ENCODE measurements around the gene SUB1.

Gene SUB1

GRCh38 chr5:32541241-32541640, 44.1 kb upstream of the SUB1 start:
- H3K27ac ChIP-seq (ENCODE audit: poor library complexity, severe bottlenecking): no peak overlapping the region
- H3K4me3 ChIP-seq (ENCODE audit: severe bottlenecking): no peak overlapping the region
- H3K27me3 ChIP-seq (ENCODE audit: insufficient read depth, poor library complexity, severe bottlenecking): no peaks in the 10 kb centered on the region
- H3K9me3 ChIP-seq (ENCODE audit: severe bottlenecking): no peaks in the 10 kb centered on the region
- H3K4me1 ChIP-seq (ENCODE audit: insufficient read depth, poor library complexity, severe bottlenecking): peaks cover 10% of the 10 kb centered on the region
- TF ChIP-seq CTCF (IDR thresholded peaks at IDR 0.05; ENCODE audit: poor library complexity, severe bottlenecking): no peak
- DNase-seq (ENCODE audit: low spot score) (no peak), ATAC-seq (ENCODE audit: low read depth) (no peak)
- no peaks in the 10 kb centered on the region for H3K36me3 ChIP-seq (ENCODE audit: low read depth)

GRCh38 chr5:32542216-32543059, 42.9 kb upstream of the SUB1 start:
- H3K36me3 ChIP-seq (ENCODE audit: low read depth): no peaks in the 10 kb centered on the region
- H3K9me3 ChIP-seq (ENCODE audit: severe bottlenecking): no peaks in the 10 kb centered on the region
- DNase-seq (ENCODE audit: low spot score): no peak
- H3K27ac ChIP-seq (ENCODE audit: poor library complexity, severe bottlenecking): no peak overlapping the region
- ATAC-seq (ENCODE audit: low read depth): no peak
- H3K27me3 ChIP-seq (ENCODE audit: insufficient read depth, poor library complexity, severe bottlenecking): no peaks in the 10 kb centered on the region
- H3K4me1 ChIP-seq (ENCODE audit: insufficient read depth, poor library complexity, severe bottlenecking): peaks cover 6% of the 10 kb centered on the region
- H3K4me3 ChIP-seq (ENCODE audit: severe bottlenecking): no peak overlapping the region
- TF ChIP-seq CTCF (IDR thresholded peaks at IDR 0.05; ENCODE audit: poor library complexity, severe bottlenecking): no peak

GRCh38 chr5:32543291-32543690, 42.1 kb upstream of the SUB1 start:
- H3K27ac ChIP-seq (ENCODE audit: poor library complexity, severe bottlenecking): no peak overlapping the region
- H3K36me3 ChIP-seq (ENCODE audit: low read depth): no peaks in the 10 kb centered on the region
- H3K4me3 ChIP-seq (ENCODE audit: severe bottlenecking): no peak overlapping the region
- H3K9me3 ChIP-seq (ENCODE audit: severe bottlenecking): no peaks in the 10 kb centered on the region
- DNase-seq (ENCODE audit: low spot score): no peak
- TF ChIP-seq CTCF (IDR thresholded peaks at IDR 0.05; ENCODE audit: poor library complexity, severe bottlenecking): no peak
- no peaks in the 10 kb centered on the region for H3K4me1 ChIP-seq (ENCODE audit: insufficient read depth, poor library complexity, severe bottlenecking)
- H3K27me3 ChIP-seq (ENCODE audit: insufficient read depth, poor library complexity, severe bottlenecking): no peaks in the 10 kb centered on the region
- no peak for ATAC-seq (ENCODE audit: low read depth)

GRCh38 chr5:32545102-32545800, 40.1 kb upstream of the SUB1 start:
- Histone ChIP-seq H3K36me3 (ENCODE audit: low read depth) (no peaks in the 10 kb centered on the region), H3K9me3 (ENCODE audit: severe bottlenecking) (no peaks in the 10 kb centered on the region), H3K4me3 (ENCODE audit: severe bottlenecking) (no peak overlapping the region), H3K27me3 (ENCODE audit: insufficient read depth, poor library complexity, severe bottlenecking) (no peaks in the 10 kb centered on the region), H3K4me1 (ENCODE audit: insufficient read depth, poor library complexity, severe bottlenecking) (no peaks in the 10 kb centered on the region), H3K27ac (ENCODE audit: poor library complexity, severe bottlenecking) (no peak overlapping the region)
- no peak for TF ChIP-seq CTCF (IDR thresholded peaks at IDR 0.05; ENCODE audit: poor library complexity, severe bottlenecking)
- no peak for ATAC-seq (ENCODE audit: low read depth)
- no peak for DNase-seq (ENCODE audit: low spot score)

- H3K27ac ChIP-seq (ENCODE audit: poor library complexity, severe bottlenecking): no peak overlapping the region
- H3K9me3 ChIP-seq (ENCODE audit: severe bottlenecking): no peaks in the 10 kb centered on the region
- ATAC-seq (ENCODE audit: low read depth): no peak
- H3K4me3 ChIP-seq (ENCODE audit: severe bottlenecking): no peak overlapping the region
- DNase-seq (ENCODE audit: low spot score): no peak
- no peak for TF ChIP-seq CTCF (IDR thresholded peaks at IDR 0.05; ENCODE audit: poor library complexity, severe bottlenecking)
- no peaks in the 10 kb centered on the region for H3K36me3 ChIP-seq (ENCODE audit: low read depth)
- H3K27me3 ChIP-seq (ENCODE audit: insufficient read depth, poor library complexity, severe bottlenecking): no peaks in the 10 kb centered on the region
- H3K4me1 ChIP-seq (ENCODE audit: insufficient read depth, poor library complexity, severe bottlenecking): no peaks in the 10 kb centered on the region
Measured at GRCh38 chr5:32551194-32551593, 34.2 kb upstream of the SUB1 start.

Data from RWPE2 (cell line).